C1 segment of cervical spinal cord (tissue), 14 donors: Measurements from ENCODE around the gene GPATCH4.
"Not testable (repeated sequence)": the region's sequence is repeated elsewhere in the genome, so short reads cannot be mapped to it uniquely, and the experiment has no call there.

Experiments used
- DNase-seq, 14 donors: peaks; one replicate each; lab custom pipeline; 2025; lab: John Stamatoyannopoulos, UW

GPATCH4 gene

DNA sequence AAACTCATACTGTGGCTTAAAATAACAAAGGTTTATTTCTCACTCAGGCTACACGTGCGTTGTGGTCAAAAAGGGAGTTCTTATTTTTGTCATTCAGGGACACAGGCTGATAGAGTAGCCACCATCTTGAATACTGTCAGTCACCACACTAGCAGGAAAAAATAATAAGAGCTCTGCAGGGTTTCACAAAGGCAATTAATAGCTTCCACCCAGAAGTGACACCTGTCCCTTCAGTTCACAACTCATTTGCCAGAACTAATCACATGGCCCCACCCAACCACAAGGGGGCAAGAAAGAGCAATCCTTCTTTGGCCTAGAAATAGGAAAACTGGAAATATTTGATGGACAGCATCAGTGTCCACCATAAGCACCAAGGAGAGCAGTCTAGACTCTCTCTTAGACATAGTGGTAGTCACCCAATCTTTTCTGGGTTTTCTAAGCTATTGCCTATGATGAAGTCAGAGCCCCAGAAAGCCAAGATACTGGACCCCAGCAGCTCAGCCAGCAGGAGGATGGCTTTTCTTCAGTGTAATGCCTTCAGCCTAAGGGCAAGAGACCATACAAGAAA, 26.1 kb upstream of the GPATCH4 start:
- DNase-seq = peak in 3 of 14 donors; percentile 10 to 21 (median 14)

DNA sequence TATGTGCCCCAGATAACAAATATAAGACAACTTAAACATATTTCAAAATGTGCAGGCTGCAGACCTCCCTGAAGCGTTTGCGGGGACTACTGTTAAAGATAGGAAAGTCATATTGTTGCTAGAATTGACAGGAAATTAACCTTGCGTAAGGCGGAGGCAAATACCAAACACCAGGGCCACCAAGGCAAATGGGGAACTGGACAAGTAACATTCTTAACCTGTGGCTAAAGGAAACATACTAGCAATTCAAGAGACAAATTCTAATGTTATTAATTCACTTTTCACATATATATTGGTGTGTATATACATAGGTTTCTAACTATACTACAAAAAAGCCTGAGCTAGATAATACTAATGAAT, 24.8 kb upstream of the GPATCH4 start:
- DNase-seq = no peak

DNA sequence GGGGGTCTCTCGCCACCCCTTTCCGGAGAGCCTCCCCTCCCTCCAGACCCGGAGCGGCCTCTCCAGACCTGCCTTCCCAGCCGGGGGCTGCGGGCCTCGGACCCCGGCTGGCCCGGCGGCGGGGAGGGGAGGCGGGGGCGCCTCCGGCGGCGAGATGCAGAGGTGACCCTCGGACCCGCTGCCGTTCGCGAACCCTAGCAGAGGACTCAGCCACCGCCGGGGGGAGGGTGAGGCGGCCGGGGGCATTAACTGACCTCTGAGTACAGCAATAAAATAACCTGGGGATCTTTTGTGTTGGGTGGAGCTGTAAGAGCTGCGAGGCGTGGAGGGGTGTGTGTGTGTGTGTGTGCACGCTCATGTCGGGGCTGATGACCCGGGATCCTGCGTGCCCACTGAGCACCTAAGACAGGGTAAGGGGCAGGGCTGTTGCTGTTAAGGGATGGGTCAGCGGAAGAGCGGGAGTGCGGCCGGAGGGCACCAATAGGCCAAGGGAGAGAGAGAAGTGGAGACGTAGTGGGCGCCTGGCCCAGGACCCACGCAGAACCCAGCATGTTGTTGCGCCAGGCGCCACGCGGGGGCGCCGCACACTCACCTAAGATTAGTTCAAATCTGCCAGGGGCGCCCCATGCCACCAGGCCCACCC, 24.3 kb upstream of the GPATCH4 start:
- DNase-seq = peak in 10 of 14 donors; percentile 22 to 76 (median 52)

DNA sequence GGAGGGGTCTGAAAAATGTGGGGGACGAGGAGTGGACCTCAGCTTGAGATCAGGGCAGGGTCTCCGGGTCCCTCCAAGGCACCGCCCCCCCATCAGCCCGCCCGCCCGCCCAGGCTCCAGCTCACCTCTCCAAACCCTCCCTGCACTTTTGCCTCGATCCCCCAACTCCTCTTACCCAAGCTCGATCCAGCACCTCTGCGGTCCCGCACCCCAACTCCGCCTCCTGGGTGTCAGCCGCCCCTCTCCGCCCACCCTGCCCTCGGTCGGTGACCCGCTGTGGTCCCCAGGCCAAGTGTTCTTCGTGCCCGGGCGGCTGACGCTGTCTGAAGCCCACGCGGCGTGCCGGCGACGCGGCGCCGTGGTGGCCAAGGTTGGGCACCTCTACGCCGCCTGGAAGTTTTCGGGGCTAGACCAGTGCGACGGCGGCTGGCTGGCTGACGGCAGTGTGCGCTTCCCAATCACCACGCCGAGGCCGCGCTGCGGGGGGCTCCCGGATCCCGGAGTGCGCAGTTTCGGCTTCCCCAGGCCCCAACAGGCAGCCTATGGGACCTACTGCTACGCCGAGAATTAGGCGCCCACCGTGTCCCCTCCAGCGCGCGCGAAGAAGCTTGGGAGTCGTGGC, 23.6 kb upstream of the GPATCH4 start:
- no peak for DNase-seq

DNA sequence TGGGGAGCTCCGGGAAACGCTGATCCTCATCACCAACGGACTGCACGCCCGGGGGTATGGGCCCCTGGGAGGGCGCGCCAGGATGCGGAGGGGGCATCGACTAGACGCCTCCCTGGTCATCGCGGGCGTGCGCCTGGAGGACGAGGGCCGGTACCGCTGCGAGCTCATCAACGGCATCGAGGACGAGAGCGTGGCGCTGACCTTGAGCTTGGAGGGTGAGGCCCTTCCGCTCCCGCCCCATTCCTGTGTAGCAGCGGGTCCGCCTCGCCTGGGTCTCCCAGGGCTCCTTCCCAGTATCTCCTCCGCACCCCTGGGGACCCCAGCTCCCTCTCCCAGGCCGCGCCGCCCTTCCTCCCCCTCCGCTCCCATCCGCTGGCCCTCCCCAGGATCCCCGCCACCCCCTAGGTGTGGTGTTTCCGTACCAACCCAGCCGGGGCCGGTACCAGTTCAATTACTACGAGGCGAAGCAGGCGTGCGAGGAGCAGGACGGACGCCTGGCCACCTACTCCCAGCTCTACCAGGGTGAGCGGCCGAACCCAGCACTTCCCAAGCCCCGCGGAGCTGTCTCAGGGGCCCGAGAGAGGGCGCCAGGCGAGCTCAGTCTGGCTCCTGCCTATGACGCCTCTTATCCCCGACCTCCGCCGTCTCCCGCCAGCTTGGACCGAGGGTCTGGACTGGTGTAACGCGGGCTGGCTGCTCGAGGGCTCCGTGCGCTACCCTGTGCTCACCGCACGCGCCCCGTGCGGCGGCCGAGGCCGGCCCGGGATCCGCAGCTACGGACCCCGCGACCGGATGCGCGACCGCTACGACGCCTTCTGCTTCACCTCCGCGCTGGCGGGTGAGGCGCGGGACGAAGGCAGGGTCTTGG, 22.9 kb upstream of the GPATCH4 start:
- peak in 5 of 14 donors; percentile 30 to 47 (median 43) for DNase-seq

DNA sequence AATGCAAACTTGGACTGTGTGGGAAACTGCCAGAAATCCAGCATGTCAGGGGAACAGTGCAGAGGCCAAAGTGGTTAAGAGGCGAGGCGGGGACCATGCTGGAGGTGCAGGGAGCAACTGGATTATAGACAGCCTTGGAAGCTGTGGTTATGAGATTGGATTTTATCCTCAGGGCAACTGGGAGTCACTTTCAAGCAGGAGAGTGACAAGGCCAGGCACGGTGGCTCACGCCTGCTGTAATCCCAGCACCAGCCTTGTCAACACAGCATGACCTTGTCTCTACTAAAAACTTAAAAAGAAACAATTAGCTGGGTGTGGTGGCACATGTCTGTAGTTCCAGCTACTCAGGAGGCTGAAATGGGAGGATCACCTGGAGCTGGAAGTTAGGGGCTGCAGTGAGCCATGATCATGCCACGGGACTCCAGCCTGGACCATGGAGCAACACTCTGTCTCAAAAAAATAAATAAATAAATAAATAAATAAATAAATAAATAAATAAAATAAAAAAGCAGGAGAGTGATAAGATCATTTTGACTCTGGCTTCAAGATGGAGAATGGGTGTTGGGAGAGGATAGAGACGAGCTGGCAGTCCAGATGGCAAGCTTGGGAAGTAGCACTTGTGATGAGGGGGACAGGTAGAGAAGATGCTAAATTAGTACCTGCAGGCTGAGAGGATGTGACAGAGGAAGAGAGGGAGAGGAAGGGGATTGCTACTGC, 21.5 kb upstream of the GPATCH4 start:
- DNase-seq = no peak

DNA sequence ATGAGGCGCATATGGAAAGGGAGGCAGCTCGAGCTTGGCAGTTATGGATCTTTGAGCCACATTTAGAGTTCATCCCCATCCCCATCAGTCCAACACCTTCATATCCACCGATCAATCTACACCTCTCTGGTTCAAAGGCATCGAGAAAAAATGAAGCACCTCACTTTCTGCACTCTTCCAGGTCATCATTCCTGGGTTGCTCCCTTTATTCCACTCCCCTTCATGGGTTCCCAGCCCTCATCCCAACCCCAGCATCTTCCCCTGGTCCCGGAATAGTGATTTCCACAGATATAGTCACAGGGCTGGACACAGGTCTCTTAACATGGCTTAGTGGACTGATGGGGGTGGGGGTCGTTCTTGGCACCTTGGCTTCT, 18.3 kb upstream of the GPATCH4 start:
- peak in 1 of 14 donors; percentile 46 for DNase-seq

DNA sequence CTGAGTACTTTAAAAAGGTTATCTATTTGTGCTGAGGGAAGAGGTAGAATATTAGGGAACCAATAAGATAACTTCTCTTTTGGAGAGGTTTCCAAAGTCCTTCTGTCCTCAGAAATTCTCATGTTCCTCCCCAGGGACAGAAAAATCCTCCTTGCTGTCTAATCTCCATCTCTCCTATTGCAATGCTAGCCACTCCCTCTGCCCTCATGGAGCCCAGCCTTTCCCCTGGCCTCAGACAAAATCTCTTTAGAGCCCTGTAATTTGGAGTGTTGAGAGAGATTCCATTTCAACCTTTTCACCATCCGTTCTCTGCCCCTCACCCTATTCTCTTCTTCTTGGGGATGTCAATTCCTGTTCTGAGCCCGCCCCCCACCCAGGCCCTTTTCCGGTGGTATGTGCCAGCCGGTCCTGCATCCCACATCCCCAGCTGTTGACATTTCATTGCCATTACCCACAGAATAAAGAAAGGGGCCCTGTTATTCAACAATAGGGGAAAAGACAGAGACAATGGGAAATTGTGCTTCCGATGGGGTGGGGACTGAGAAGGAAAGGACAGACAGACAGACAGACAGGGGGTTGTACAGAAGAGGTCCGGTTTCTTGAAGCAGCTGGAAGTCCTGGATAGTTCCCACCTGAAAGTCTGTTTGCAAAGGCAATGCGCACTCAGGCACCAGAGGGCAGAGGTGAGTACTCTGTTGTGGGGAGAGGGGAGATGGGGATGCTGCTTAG, 17.7 kb upstream of the GPATCH4 start, which contains the start of gene HAPLN2:
Gene HAPLN2, plus strand, starts transcription at position 563 of the 729 bp plus-strand sequence. CDS start 4,076 bp downstream, outside the sequence.
- DNase-seq = peak in 10 of 14 donors; percentile 22 to 88 (median 63)

DNA sequence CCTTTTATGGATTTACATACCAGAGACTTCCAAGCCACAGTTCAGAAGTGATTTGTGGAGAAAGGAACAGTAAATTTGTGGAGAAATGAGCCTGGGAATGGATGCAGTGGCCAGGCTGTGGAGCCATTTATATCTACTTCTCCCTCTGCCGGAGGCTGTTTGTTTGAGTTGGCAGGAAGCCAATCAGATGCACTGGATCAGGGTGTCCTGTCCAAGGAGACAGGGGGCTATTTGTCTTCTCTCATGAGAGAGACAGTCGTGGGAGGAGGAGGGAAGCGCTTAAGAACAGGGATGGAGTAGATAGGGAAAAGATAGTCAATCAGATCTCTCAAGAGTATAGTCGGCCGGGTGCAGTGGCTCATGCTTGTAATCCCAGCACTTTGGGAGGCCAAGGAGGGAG, 15.2 kb upstream of the GPATCH4 start:
- DNase-seq = peak in 12 of 14 donors; percentile 13 to 80 (median 59)

DNA sequence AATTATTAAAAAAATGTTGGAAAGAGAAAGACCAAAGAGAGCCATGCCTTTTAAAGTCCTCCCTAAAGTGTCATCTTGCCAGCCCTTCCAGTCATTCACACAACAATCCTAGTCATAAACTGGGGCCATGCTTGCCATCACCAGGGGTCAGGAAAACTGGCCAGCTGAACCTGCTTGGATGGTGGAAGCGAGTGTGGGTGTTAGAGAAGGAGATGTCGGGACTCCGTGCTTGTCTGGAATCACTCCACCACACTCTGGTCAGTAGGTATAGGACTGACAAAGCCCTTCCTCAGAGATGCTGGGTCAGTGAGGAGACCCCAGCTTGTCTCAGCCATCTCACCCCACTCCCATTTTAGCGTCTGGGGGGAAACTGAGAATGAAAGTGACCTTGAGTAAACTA, 14.7 kb upstream of the GPATCH4 start:
- peak in 6 of 14 donors; percentile 13 to 80 (median 38) for DNase-seq

DNA sequence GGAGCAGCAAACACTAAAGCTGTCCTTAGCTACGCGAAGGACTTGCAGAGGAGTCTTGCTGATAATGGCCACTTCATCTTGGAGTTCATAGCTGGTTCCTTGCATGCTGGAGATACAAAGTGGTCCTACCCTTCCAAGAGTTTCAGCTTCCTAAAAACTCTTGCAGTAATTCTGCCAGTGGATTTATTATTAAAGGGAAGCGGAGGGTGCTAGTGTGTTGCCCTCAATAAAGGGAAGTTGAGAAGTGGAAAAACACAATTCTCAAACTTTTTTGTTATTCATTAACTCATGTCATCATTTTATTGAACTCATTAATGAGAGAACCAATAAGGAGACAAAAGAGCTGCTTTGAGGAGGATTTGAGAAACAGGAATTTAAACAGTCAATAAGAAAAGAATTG, 11.4 kb upstream of the GPATCH4 start:
- no peak for DNase-seq

DNA sequence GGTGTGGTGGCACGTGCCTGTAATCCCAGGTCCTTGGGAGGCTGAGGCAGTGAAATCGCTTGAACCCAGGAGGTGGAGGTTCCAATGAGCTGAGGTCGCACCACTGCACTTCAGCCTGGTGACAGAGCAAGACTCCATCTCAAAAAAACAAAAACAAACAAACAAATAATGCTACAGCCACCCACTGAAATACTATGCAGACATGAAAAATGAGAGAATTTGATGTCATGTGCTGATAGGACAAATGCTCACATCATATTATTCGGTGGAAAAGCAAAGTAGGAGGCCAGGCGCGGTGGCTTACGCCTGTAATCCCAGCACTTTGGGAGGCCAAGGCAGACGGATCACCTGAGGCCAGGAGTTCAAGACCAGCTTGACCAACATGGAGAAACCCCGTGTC, 8.8 kb upstream of the GPATCH4 start:
- not testable (repeated sequence) for DNase-seq

DNA sequence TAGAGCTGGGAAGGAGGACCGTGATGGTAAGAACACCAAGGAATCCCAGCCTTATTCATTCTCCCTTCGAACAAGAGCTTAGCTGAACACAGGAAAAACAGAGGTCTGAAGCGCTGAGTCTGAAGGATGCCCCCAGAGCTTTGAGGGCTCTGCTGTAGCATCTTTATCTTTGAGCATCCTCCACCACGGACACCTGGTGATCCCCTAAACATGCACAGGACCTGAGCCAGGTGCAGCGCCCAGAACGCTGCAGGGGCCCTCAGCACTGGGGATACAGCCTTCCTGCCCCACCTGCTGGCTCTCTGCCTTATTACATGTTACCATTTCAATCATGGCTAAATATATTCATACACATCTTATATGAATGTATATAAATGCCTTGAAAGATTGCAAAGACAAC, 7.7 kb upstream of the GPATCH4 start:
- peak in 1 of 14 donors; percentile 36 for DNase-seq

DNA sequence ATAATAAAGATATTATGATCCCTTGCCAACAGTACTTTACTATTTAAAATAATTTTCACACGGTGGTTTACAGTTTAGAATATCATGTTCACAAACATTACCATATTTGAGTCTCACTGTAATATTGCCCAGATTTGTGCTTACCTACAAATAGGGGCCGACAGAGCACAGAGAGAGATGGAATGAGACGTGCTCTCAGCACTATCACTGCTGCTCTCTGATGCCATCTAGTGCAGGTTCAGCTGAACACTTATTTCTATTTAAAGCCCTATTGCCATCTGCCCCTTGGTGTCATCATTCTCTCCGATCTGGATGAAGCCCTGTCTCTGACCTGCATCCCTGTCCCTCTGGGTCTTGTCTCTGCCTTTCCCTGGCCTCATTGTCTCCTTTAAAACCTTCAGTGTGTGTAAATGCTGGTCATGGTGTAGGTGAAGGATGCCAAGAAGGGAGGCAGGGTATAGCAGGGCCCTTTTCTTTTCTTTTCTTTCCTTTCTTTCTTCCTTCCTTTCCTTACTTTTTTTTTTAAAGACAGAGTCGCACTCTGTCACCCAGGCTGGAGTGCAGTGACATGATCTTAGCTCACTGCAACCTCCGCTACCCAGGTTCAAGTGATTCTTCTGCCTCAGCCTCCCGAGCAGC, 6.9 kb upstream of the GPATCH4 start:
- DNase-seq = peak in 11 of 14 donors; percentile 9 to 89 (median 36)

DNA sequence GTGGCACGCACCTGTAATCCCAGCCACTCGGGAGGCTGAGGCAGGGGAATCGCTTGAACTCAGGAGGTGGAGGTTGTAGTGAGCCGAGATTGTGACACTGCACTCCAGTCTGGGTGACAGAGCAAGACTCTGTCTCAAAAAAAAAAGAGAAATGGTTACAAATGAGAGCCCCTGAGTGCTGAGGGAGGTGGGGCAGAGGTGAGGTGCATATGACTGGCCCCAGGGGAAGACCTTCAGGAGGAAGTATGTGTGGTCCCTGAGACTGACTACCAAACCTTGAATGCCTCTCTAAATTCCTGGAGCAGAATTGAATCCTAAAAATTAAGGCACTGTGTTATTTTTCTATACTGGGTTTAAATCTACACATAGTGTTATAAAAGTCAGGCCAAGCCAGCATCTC, 6.1 kb upstream of the GPATCH4 start:
- not testable (repeated sequence) for DNase-seq

DNA sequence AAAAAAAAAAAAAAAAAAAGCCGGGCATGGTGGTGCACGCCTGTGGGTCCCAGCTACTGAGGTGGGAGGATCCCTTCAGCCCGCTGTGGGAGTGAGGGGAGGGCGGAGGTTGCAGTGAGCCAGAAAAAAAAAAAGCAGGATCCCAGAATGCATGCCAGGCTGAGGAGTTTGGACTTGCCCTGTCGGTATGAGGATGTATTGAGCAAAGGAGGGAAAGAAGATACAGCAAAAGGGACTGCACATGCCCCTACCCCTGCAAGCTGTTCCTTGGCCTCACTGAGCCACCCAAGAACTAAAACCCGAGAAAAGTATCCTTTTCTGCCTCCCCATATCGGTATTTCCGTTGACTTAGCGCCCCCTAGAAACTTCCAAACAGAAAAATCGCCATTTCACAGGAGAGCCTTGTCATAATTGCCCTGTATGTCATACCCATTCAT, 1.3 kb upstream of the GPATCH4 start:
- DNase-seq = no peak

DNA sequence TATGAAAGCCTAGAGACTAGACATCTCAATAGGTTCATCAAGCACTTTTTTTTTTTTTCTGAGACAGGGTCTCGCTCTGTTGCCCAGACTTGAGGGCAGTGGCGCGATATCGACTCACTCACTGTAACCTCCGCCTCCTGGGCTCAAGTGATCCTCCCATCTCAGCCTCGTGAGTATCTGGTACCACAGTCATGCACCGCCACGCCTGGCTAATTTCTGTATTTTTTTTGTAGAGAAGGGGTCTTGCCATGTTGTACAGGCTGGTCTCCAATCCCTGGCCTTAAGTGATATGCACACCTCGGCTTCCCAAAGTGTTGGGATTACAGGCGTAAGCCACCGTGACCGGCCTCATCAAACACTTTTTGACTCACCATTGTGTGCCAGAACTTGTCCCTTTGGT, 613 bp upstream of the GPATCH4 start:
- DNase-seq = no peak

DNA sequence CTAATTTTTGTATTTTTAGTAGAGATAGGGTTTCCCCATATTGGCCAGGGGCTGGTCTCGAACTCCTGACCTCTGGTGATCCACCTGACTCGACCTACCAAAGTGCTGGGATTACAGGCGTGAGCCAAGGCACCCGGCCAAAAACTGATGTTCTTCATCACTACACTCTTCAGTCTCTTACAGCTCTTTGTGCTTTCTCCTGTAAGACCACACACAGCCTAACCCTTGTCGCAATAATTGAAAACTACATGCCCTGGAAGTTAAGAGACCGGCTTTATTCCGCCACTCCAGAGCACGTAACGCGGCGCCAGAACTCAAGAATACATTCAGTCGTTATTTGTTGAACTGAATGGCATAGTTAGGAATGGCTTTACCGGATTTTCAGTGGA, 552 bp downstream of the GPATCH4 start:
- DNase-seq = no peak

DNA sequence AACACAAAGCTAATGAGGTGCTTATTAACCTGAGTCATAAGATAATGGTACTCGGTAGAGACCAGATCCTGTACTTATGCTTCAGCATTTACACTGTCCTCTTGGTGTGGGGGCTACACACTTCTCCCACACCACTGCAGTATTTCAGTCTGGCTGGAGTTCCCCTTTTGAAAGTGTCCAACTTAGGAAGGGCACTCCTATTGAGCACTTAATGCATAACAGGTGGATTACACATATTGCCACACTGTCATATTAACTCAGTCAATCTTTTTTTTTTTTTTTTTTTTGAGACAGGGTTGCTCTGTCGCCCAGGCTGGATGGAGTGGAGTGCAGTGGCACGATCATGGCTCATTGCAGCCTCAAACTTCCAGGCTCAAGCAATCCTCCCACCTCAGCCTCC, 1.5 kb downstream of the GPATCH4 start:
- no peak for DNase-seq

DNA sequence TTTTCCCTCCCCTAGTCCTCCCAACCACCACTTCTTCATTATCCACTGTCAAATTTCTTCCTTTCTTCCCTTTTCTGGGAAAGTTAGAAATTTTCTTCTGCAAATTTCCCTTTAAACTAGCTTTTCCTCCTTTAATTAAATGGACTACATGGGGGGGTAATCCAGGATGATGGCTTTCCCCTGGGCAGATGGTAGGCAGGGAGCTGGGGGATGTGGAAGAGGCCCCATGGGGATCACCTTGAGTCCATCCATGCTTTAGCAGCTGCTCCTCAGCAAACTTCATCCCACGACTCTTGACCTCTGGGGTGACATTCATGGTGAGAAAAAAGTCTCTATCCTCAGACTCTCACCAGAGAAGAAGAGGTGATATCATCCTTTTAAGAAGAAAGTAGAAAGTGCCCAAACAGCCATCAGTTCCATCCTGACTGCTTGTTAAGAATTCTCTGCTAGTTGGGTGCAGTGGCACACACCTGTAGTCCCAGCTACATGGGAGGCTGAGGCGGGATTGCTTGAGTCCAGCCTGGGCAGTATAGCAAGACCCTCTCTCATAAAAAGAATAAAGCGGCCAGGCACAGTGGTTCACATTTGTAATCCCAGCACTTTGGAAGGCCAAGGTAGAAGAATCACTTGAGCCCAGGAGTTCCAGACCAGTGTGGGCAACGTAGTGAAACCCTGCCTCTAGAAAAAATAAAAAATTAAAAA, 2.4 kb downstream of the GPATCH4 start:
- DNase-seq = no peak
